GM21515 (cell line): ENCODE results near the gene MBP.
"Not testable (repeated sequence)": the region's sequence is repeated elsewhere in the genome, so short reads cannot be mapped to it uniquely, and the experiment has no call there.

Experiments
- ATAC-seq: cut with Tn5 transposase; IDR thresholded peaks from one replicate; pipeline ENCODE4 v1.9.1; 2021; ENCODE audit not compliant: unreplicated experiment

MBP gene

DNA sequence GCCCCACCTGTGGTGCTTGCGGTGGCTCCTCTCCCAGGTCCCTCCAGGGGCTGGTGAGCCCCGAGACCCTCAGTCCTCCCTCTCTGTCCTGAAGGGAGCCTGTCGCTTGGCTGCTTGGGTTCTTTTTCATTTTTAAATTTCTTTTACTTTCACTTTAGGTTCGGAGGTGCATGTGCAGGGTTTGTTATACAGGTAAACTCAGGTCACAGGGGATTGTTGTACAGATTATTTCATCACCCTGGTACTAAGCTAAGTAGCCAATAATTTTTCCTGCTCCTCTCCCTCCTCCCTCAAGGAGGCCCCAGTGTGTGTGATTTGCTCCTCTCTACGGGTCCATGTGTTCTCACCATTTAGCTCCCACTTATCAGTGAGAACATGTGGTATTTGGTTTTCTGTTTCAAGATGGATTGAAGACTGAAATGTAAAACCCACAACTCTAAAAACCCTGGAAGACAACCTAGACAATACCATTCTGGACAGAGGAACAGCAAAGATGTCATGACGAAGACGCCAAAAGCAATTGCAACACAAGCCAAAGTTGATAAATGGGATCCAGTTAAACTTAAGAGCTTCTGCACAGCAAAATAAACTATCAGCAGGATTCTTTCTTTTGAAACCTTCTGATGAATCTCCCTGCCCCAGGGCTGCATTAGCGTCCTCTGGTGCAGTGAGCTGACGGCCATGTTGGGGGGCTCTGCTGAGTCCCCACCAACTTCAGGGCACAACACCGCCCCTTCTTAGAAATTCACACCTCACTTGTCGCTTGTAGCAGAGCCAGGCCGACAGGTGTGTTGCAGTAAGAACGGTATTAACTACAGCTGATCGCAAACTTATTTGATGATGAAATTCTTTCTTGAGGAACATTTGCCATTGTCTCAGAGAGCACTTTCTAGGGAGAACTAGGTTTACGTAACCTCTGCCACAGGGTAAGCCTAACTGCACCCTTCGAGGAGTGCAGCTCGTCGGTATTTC, 174.9 kb downstream of the MBP start:
- no peak for ATAC-seq

DNA sequence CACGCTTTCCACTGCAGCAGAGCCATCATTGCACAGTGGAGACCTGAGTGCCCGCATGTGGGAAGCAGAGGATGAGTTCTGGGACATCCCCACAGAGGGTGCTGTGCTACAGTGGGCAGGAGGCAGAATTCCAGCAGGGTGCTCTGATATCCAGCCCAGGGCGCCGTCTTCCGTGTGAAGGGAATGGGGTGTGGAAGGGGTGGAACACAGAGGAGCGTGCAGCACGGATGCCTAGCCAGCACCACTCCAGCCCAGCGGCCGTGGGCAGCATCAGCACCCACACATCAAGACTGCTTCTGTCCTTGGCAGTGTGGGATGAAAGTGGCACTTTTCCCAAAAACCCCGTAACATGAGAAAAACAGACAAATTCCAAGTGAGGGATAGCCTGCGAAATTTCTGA, 175.9 kb downstream of the MBP start:
- no peak for ATAC-seq

DNA sequence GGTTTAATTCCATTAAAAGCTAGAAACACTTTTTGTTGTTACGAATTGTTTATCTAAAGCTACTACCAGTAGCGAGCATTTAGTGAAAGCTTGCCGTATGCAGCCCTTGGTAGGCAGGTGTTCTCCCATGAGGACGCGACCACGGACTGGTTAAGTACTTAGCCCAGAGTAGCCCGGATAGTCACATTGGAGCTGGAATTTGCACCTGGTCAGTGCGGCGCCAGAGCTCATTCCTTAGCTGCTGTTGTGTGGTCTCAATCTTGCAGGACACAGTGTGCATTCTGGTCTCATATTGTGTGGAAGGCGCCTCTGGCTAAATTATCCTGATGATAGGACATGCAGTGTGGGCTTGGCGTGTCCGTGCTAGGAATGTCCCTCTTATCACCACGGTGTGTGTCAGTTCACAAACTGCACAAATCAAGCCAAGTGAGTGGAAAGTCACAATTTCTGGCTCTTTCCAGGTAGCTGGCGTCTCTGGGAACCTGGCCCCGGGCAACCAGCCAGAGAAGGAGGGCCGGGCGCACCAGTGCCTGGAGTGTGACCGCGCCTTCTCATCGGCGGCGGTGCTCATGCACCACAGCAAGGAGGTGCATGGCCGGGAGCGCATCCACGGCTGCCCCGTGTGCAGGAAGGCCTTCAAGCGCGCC, 176.9 kb downstream of the MBP start:
- no peak for ATAC-seq

DNA sequence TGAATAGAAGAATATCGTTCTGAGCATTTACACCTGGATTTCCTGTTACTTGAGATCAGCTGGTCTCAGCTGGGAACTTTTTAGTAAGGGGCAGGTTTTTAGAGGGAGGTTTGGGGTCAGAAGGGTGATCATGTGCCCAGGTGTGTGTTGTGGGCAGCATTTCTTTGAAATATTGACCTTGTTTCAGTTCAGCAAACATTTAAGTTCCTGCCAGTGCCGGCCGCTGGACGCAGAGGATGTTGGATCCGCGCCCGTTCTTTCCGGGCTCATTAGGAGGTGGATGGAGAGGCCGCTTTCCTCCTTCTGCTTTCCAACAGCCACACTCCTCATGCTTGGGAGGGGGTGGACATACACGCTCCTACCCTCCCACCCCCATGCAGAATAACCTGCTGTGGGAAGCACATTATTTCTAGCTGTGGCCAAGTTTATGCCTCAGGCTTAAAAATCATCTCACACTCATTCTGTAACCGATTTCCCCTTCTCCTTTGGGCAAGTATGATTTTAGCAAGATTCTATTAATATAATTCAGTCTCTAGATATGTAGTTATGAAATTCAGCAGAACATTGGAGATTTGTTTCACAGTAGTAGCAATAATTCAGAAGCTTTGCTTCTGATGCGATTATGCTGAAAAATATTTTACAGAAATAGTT, 178.9 kb downstream of the MBP start:
- no peak for ATAC-seq

GRCh38 chr18:76953156-76953555, 179.4 kb downstream of the MBP start:
- no peak for ATAC-seq

GRCh38 chr18:76952747-76953146, 179.8 kb downstream of the MBP start:
- no peak for ATAC-seq

DNA sequence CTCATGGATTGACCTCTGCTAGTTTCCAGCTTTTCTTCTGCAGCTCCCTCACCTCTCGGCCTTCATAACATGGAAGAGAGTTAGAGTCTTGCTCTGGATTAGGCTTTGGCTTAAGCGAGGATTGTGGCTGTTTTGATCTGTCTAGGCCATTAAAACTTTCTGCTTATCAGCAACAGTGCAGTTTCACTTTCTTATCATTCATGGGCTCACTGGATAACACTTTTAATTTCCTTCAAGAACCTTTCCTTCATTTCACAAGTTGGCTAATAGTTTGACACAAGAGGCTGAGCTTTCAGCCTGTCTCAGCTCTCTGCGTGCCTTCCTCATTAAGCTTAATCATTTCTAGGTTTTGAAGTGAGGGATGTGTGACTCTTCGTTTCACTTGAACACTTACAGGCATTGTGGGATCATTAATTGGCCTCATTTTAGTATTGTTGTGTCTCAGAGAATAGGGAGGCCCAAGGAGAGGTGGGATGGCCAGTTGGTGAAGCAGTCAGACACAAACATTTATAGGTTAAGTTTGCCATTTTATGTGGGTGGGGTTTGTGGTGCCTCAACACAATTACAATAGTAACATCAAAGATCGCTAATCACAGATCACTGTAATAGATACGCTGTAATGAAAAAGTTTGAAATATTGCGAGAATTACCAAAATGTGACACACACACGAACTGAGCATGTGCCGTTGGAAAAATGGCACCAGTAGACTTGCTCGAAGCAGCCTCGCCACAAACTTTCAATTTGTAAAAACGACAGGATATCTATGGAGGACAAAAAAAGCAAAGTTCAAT, 180.9 kb downstream of the MBP start:
- no peak for ATAC-seq

DNA sequence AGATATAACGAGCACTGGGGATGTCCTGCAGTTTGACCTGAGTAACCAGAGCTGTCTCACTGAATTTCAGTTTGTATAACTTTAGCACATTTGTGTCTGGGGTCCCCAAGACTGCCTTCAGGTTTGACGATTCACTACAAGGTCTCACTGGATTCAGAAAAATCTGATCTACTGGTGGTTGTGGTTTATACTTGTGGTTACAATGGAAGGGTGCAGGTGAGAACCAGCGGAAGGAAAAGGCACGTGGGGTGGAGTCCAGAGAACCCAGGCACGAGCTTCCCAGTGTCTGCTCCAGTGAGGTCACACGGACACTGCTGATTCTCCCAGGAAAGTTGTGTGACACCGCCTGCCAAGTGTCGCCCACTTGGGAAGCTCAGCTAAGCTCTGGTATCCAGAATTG, 184.2 kb downstream of the MBP start:
- no peak for ATAC-seq

GRCh38 chr18:76944346-76944745, 188.2 kb downstream of the MBP start:
- not testable (repeated sequence) for ATAC-seq

DNA sequence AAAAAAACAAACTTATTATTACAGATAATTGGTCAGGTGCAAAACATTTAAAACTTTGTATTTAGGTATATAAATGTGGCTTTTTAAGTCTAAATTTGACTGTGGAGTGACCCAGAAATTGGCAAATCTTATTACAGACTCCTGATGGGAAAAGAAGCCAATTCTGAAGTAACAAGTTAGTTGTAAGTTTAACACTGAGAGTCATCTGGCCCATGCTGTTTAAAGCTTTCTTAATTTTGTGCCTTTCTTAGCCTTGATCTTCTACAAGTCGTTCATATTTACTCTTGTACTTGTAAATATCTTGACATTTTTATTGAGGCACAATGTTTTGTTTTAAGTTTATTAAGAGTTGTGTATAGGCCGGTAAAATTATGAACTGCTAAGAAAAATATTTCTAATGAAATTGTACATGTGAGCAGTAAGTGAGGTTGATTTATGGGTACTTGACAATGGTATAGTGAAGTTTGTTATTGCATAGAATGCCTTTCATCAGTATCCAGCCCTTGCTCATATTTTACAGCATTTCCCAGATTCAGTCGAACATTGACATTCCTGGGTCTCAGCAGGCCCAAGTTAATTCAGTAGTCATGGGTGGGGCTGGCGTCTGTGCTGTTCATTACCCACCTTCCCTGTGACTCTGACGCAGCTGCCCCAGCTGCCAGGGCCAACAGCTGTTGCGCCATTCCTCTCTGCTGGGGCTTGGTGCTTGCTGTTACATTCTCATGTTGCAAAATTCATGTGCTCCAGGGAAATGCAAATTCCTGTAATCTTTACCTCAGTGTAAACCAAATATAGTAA, 188.8 kb downstream of the MBP start:
- no peak for ATAC-seq

DNA sequence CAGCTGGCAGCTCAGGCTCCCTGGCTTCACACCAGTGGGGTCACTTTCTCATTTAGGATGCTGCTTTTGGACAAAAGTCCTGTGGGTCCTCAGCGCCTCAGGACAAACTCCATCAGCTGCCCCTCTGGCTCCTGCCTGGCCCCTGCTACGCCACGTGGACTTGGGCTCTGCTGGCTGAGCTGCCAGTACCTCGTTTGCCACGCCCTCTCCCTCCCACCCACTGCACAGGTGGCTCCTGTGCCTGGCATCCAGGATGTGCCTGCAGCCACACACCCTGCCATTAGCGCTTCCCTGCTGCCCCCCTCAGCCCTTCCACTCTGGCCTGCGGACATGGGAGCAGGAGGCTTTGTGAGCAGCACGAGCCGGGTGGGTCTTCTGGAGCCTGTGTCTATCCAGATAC, 191.3 kb downstream of the MBP start:
- no peak for ATAC-seq

DNA sequence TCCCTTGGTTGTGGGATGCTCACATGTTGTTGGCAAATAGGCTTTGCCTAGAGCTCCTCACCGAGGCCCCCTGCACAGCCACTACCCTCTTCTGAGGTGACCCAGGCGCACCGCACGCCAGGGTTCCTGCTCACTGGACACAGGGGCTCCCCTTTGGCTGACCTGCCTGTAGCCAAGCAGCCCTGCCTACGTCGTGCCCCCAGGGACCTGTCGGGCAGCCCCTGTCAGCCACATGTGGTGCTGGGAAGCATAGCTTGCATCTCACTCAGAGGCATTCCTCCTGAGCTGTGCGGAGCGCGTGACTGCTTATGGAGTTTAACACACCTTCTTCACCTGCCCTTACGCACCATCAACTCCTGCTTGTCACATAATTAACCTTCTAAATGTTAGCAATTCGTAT, 194.0 kb downstream of the MBP start:
- ATAC-seq, result no peak

GRCh38 chr18:76937597-76937996, 195.0 kb downstream of the MBP start:
- no peak for ATAC-seq

DNA sequence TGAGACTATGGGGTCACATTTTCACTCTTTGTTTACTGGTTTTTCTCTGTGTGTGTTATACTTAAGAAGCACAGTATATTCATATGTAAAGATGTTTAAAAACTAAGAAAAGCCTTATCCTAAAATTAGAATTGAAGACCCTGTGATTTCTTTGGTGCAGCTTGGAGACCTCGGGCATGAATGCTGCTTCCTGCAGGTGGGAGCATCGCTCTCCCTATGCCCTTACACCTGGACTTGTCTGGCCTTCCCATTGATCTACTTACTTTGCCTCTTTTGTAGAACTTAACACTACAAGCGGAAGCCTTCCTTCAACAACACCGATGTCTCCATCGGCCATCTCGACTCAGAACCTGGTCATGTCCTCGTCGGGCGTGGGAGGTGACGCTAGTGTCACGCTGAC, 195.7 kb downstream of the MBP start:
- no peak for ATAC-seq

- ATAC-seq, result no peak
Observed at GRCh38 chr18:76935722-76936337, 196.8 kb downstream of the MBP start.

- no peak for ATAC-seq
Observed at GRCh38 chr18:76932026-76932819, 200.4 kb downstream of the MBP start.

DNA sequence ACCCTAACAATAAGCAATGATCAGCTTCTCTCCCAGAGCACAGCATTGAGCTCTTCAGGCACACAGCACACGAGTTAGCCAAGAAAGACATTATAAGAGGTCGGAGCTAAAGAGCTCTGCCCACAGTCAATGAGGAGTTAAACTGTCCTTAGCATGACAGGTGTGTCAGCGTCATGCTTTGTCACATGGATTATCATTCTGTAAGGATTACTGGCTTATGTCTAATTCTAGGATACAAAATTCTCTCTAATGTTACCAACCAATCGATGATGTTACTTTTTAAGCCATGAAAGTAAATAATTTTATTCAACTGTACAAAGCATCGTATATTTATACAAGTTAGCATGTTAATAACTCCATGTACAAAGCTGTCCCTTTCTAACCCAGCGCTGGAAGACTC, 201.4 kb downstream of the MBP start:
- no peak for ATAC-seq
